B cell (primary cell): ENCODE data around the gene ZNF524. TPM values are rescaled to one million over a fixed set of nuclear protein-coding genes. Genes with fewer than 3 reads are reported as not detected.

ENCODE experiments used
- ATAC-seq: fragments of 200-7000 bp; cut with Tn5 transposase; one replicate; pipeline ENCODE4 v1.10.0; 2021; ENCODE audit warnings: low read depth, mild to moderate bottlenecking, moderate number of reproducible peaks, moderate library complexity
- CTCF ChIA-PET: fragments of 350-600 bp; sonication (Branson Sonifier 250); formaldehyde crosslinking; loops from one replicate; lab custom pipeline; 2021; ENCODE audit warnings: antibody characterized with exemption, inconsistent platforms; lab: Charles Lee
- POLR2A ChIA-PET: fragments of 350-600 bp; sonication (Branson Sonifier 250); formaldehyde crosslinking; loops from one replicate; lab custom pipeline; 2021; ENCODE audit warnings: antibody characterized with exemption; lab: Charles Lee
- DNase-seq: peaks from one replicate; pipeline ENCODE4 v3.0.0; 2013
- H2AFZ ChIP-seq: 2 replicates; pipeline ENCODE4 v1.6.1; 2012; ENCODE audit warnings: mild to moderate bottlenecking, low read depth, low read length; ENCODE audit not compliant: insufficient read depth, poor library complexity, severe bottlenecking
- H3K27ac ChIP-seq, 2 donors: 1 replicate in 1 of 2; 2 replicates in 1 of 2; pipeline ENCODE4 v1.5.1; 2012 to 2013; ENCODE audit warnings: low read length in 2 of 2, mild to moderate bottlenecking in 2 of 2, moderate library complexity in 1 of 2
- H3K27me3 ChIP-seq, 4 experiments: fragments of 200-600 bp in 1 of 4; sonication (generic) in 1 of 4; replicated peaks in 1 of 4; 1 replicate in 2 of 4; 2 replicates in 2 of 4; pipeline versions ENCODE4 v1.6.1 to v1.7.0; 2013 to 2016; ENCODE audit warnings: low read length in 3 of 4, mild to moderate bottlenecking in 2 of 4, mixed read lengths in 1 of 4, moderate library complexity in 1 of 4; ENCODE audit not compliant: insufficient read depth in 4 of 4, control insufficient read depth in 3 of 4; ENCODE audit errors: control extremely low read depth in 1 of 4
- H3K36me3 ChIP-seq, 2 experiments: replicated peaks in 1 of 2; 1 replicate in 1 of 2; 2 replicates in 1 of 2; pipeline versions ENCODE4 v1.6.1 to v1.7.1; 2013; ENCODE audit warnings: low read length in 1 of 2; ENCODE audit not compliant: insufficient read depth in 2 of 2, control insufficient read depth in 1 of 2; ENCODE audit errors: control extremely low read depth in 1 of 2, extremely low read depth in 1 of 2
- H3K4me1 ChIP-seq, 2 donors: fragments of 200-600 bp in 1 of 2; sonication (generic) in 1 of 2; 1 replicate in 1 of 2; 2 replicates in 1 of 2; pipeline versions ENCODE4 v1.5.1 to v1.6.1; 2013 to 2017; ENCODE audit warnings: low read length in 2 of 2; ENCODE audit not compliant: control insufficient read depth in 2 of 2, insufficient read depth in 2 of 2
- H3K4me2 ChIP-seq: replicated peaks from 2 replicates; pipeline ENCODE3; 2012; ENCODE audit warnings: mild to moderate bottlenecking, low read depth, low read length; ENCODE audit not compliant: poor library complexity, severe bottlenecking
- H3K4me3 ChIP-seq, 5 experiments: fragments of 200-600 bp in 1 of 5; sonication (generic) in 1 of 5; 1 replicate in 3 of 5; 2 replicates in 2 of 5; pipeline versions ENCODE4 v1.5.1 to v1.7.0; 2011 to 2016; ENCODE audit warnings: low read length in 4 of 5, mild to moderate bottlenecking in 4 of 5, low read depth in 2 of 5, control low read depth in 1 of 5, moderate library complexity in 1 of 5; ENCODE audit not compliant: insufficient read depth in 1 of 5; ENCODE audit errors: control extremely low read depth in 1 of 5, extremely low read depth in 1 of 5
- H3K79me2 ChIP-seq: fragments of 200-600 bp; sonication (generic); one replicate; pipeline ENCODE4 v1.6.0; 2016; ENCODE audit warnings: low read length; ENCODE audit not compliant: control insufficient read depth, insufficient read depth
- H3K9ac ChIP-seq: fragments of 200-600 bp; sonication (generic); 2 replicates; pipeline ENCODE4 v1.6.1; 2017; ENCODE audit warnings: mild to moderate bottlenecking, low read length, moderate library complexity
- H3K9me3 ChIP-seq, 3 donors: one replicate each; pipeline versions ENCODE4 v1.6.1 to v1.7.1; 2013; ENCODE audit warnings: low read length in 2 of 3; ENCODE audit not compliant: control insufficient read depth in 2 of 3, insufficient read depth in 1 of 3; ENCODE audit errors: control extremely low read depth in 1 of 3
- H4K20me1 ChIP-seq: 2 replicates; pipeline ENCODE4 v1.6.0; 2012; ENCODE audit warnings: mild to moderate bottlenecking, low read length; ENCODE audit not compliant: insufficient read depth, control insufficient read depth, poor library complexity, severe bottlenecking
- H3K27ac Mint-ChIP-seq: one replicate; pipeline ENCODE4 v1.8.0; 2021; ENCODE audit warnings: mixed read lengths
- H3K27me3 Mint-ChIP-seq: one replicate; pipeline ENCODE4 v1.8.0; 2021; ENCODE audit warnings: mixed read lengths
- H3K4me1 Mint-ChIP-seq: one replicate; pipeline ENCODE4 v1.8.0; 2021; ENCODE audit warnings: mixed read lengths
- H3K4me3 Mint-ChIP-seq: one replicate; pipeline ENCODE4 v1.8.0; 2021; ENCODE audit warnings: mixed read lengths
- H3K9me3 Mint-ChIP-seq: one replicate; pipeline ENCODE4 v1.8.0; 2022; ENCODE audit warnings: mixed read lengths; ENCODE audit not compliant: insufficient read depth
- CTCF ChIP-seq: fragments of 200-600 bp; IDR thresholded peaks from one replicate; pipeline ENCODE4 v1.8.0; 2022; ENCODE audit warnings: antibody characterized with exemption, mild to moderate bottlenecking
- EZH2 ChIP-seq: IDR thresholded peaks from 2 replicates; pipeline ENCODE4 v1.6.1; 2012; ENCODE audit warnings: borderline replicate concordance, low read depth, mild to moderate bottlenecking, moderate library complexity, low read length; ENCODE audit not compliant: insufficient read depth, poor library complexity, severe bottlenecking
- WGBS: methylation state at CpG from one replicate; pipeline ENCODE4 v1.1.5; 2013; ENCODE audit warnings: missing lambda C conversion rate; ENCODE audit not compliant: insufficient coverage; 5-methylcytosine and 5-hydroxymethylcytosine counted together
- intact Hi-C: fragments of 100-400 bp; cut with micrococcal nuclease; formaldehyde crosslinking; loops from one replicate; pipeline ENCODE4 v1.10.0; 2022
- polyA plus RNA-seq: library from polyadenylated mRNA; depleted of rRNA; stranded (reverse); fragments of >200 nt; gene quantifications from 2 replicates; pipeline ENCODE4 v1.2.3, GENCODE V29; 2012
- total RNA-seq, 2 donors: library from RNA; stranded (reverse); fragments of 120-200 nt in 1 of 2; gene quantifications; 1 replicate in 1 of 2; 2 replicates in 1 of 2; pipeline versions ENCODE4 v1.2.3 to v1.2.4, GENCODE V29; 2013 to 2022

ZNF524 gene
- total and polyA plus RNA-seq, 2 donors (not counting 1 experiment from before 2014, with no cell fraction given), result 23.8 to 27.4 TPM

GRCh38 chr19:55625004-55625326 lies 24.9 kb downstream of the ZNF524 start:
- H3K9me3 Mint-ChIP-seq, result no peaks in the 10 kb centered on the region
- ChIA-PET CTCF (interaction anchor here (0.6 to 3.8 kb wide), 18 partner anchors 9 to 484 kb away, joined by 3 to 27 read pairs (median 5); partner anchors contain the start of genes FIZ1 and ZNF865), POLR2A (interaction anchor here (0.6 to 2.4 kb wide), 17 partner anchors 8 to 495 kb away, joined by 3 to 58 read pairs (median 5); partner anchors contain the start of genes CCDC106, FIZ1, U2AF2 and UBE2S)
- H4K20me1 ChIP-seq, result peaks cover 7% of the 10 kb centered on the region
- H3K36me3 ChIP-seq, result peaks cover 0 to 6% of the 10 kb centered on the region in 2 experiments
- H3K27me3 Mint-ChIP-seq, result no peaks in the 10 kb centered on the region
- peak overlapping the region; percentile 95 for H3K4me3 Mint-ChIP-seq
- ATAC-seq (no peak), DNase-seq (no peak)
- no peaks in the 10 kb centered on the region for H3K9me3 ChIP-seq
- peak overlapping the region; percentile 82 for H2AFZ ChIP-seq
- H3K9ac ChIP-seq, result peak overlapping the region; percentile 85
- WGBS, result 29% methylated on average over 2 of the region's 11 CpGs
- H3K4me3 ChIP-seq, result peak overlapping the region in 4 of 5 experiments; percentile 47 to 84 (median 69)
- H3K27me3 ChIP-seq, result no peaks in the 10 kb centered on the region
- H3K27ac Mint-ChIP-seq, result peak overlapping the region; percentile 99
- peak overlapping the region; percentile 81 for H3K4me2 ChIP-seq
- peak overlapping the region; percentile 87 for H3K27ac ChIP-seq
- intact Hi-C loops, result loop anchor here (10.0 kb wide), 1 partner anchor 520 kb away; the partner anchor contains the start of gene ZNF444
- TF ChIP-seq EZH2 (no peak), CTCF (no peak)
- H3K4me1 ChIP-seq, result peaks cover 10 to 14% of the 10 kb centered on the region in 2 donors
- peaks cover 18% of the 10 kb centered on the region for H3K4me1 Mint-ChIP-seq
- peaks cover 8% of the 10 kb centered on the region for H3K79me2 ChIP-seq

GRCh38 chr19:55626350-55626749 lies 26.3 kb downstream of the ZNF524 start:
- no peak overlapping the region for H3K4me3 ChIP-seq

More at GRCh38 chr19:55626350-55626749, 26.3 kb downstream of the ZNF524 start:
- Mint-ChIP-seq H3K4me3 (peak overlapping the region; percentile 32), H3K27ac (no peak overlapping the region), H3K4me1 (peaks cover 16% of the 10 kb centered on the region), H3K9me3 (no peaks in the 10 kb centered on the region), H3K27me3 (no peaks in the 10 kb centered on the region)
- peaks cover 8% of the 10 kb centered on the region for H3K79me2 ChIP-seq
- ChIA-PET CTCF (interaction anchor here (0.6 to 3.8 kb wide), 11 partner anchors 11 to 487 kb away, joined by 3 to 25 read pairs (median 5); partner anchors contain the start of gene ZNF865), POLR2A (interaction anchor here (0.9 to 2.0 kb wide), 2 partner anchors 20 to 28 kb away, joined by 3 to 5 read pairs; partner anchors contain the start of gene ZNF865)
- no peaks in the 10 kb centered on the region for H3K36me3 ChIP-seq
- no peak overlapping the region for H3K27ac ChIP-seq
- no peak for DNase-seq
- H2AFZ ChIP-seq, result no peak overlapping the region
- no peaks in the 10 kb centered on the region for H3K27me3 ChIP-seq
- peaks cover 10 to 15% of the 10 kb centered on the region in 2 donors for H3K4me1 ChIP-seq
- intact Hi-C loops, result loop anchor here (10.0 kb wide), 1 partner anchor 518 kb away; the partner anchor contains the start of gene ZNF444
- H3K4me2 ChIP-seq, result no peak overlapping the region
- H3K9ac ChIP-seq, result no peak overlapping the region
- no peaks in the 10 kb centered on the region for H3K9me3 ChIP-seq
- 89% methylated on average over 10 of the region's 11 CpGs for WGBS
- no peak for TF ChIP-seq EZH2
- no peak for TF ChIP-seq CTCF
- no peak for ATAC-seq
- H4K20me1 ChIP-seq, result peaks cover 7% of the 10 kb centered on the region
